ENCODE results near the gene PPIL4.

- TF ChIP-seq EZH2 (IDR thresholded peaks at IDR 0.05) (no peak), POLR2AphosphoS5 (IDR thresholded peaks at IDR 0.05; ENCODE audit: borderline replicate concordance, low read depth, low read length) (no peak)
These were observed 48.5 kb downstream of the PPIL4 start for GRCh38 chr6:149497365-149497764.

Measured in SK-N-MC (cell line).